BE2C (cell line): ENCODE data around the gene HTRA1.

Experiments
- DNase-seq: peaks from one replicate; pipeline ENCODE4 v3.0.0-alpha.2; 2020
- H3K27me3 ChIP-seq: fragments of 250-450 bp; sonication (Bioruptor Pico); 2 replicates; pipeline ENCODE4 v1.5.1; 2020; ENCODE audit warnings: mild to moderate bottlenecking
- H3K36me3 ChIP-seq: fragments of 250-450 bp; sonication (Bioruptor Pico); 2 replicates; pipeline ENCODE4 v1.5.1; 2020; ENCODE audit warnings: mild to moderate bottlenecking
- H3K4me1 ChIP-seq: fragments of 250-450 bp; sonication (Bioruptor Pico); 2 replicates; pipeline ENCODE4 v1.5.1; 2020
- H3K4me3 ChIP-seq: 2 replicates; pipeline ENCODE4 v1.5.1; 2011; ENCODE audit warnings: low read depth, low read length
- H3K9me3 ChIP-seq: fragments of 250-450 bp; sonication (Bioruptor Pico); 2 replicates; pipeline ENCODE4 v1.5.1; 2020
- CTCF ChIP-seq: IDR thresholded peaks from 2 replicates; pipeline ENCODE4 v1.5.1; 2012; ENCODE audit warnings: mild to moderate bottlenecking, low read depth, low read length

HTRA1 gene

DNA sequence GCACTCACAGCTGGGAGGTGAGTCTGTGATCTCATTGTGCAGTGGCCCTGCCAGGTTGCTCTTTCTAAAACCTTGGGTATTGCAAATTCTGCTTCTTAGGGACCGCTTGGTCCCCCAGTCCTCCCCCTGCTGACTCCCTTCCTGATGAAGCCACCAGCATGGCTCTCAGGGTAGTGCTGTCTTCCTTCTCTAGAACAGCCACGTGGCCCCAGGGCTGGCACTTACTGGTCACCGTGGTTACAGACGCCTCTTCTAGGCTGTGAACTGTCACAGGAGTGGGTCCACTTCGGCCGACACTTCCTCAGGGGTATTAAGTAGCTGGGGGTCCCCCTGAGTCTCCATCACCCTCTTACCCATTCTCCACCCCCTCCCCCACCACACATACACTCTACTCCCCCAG is 2.7 kb upstream of the HTRA1 start:
- Histone ChIP-seq H3K9me3 (no peaks in the 10 kb centered on the region), H3K4me1 (no peaks in the 10 kb centered on the region), H3K36me3 (no peaks in the 10 kb centered on the region), H3K4me3 (no peak overlapping the region), H3K27me3 (peaks cover 55% of the 10 kb centered on the region)
- DNase-seq = peak; percentile 17
- TF ChIP-seq CTCF = no peak

- peaks cover 65% of the 10 kb centered on the region for H3K27me3 ChIP-seq
- TF ChIP-seq CTCF = no peak
These were observed 1.6 kb upstream of the HTRA1 start for GRCh38 chr10:122459561-122460273.

GRCh38 chr10:122460891-122461293 is 461 bp upstream of the HTRA1 start:
- no peaks in the 10 kb centered on the region for H3K36me3 ChIP-seq
- H3K4me1 ChIP-seq = no peaks in the 10 kb centered on the region
- no peaks in the 10 kb centered on the region for H3K9me3 ChIP-seq
- TF ChIP-seq CTCF = no peak
- H3K27me3 ChIP-seq = peaks cover 76% of the 10 kb centered on the region
- DNase-seq = no peak
- H3K4me3 ChIP-seq = no peak overlapping the region

More at GRCh38 chr10:122459561-122460273, 1.6 kb upstream of the HTRA1 start:
- H3K4me1 ChIP-seq = no peaks in the 10 kb centered on the region
- no peaks in the 10 kb centered on the region for H3K9me3 ChIP-seq
- H3K36me3 ChIP-seq = no peaks in the 10 kb centered on the region
- DNase-seq = no peak
- no peak overlapping the region for H3K4me3 ChIP-seq

GRCh38 chr10:122461729-122462532 is 578 bp downstream of the HTRA1 start:
- peak overlapping the region; percentile 31 for H3K4me3 ChIP-seq
- DNase-seq = no peak
- no peak for TF ChIP-seq CTCF

GRCh38 chr10:122462533-122463465 is 1.4 kb downstream of the HTRA1 start:
- peak overlapping the region; percentile 31 for H3K4me3 ChIP-seq
- no peak for TF ChIP-seq CTCF
- DNase-seq = no peak
- H3K36me3 ChIP-seq = no peaks in the 10 kb centered on the region
- H3K27me3 ChIP-seq = peaks cover 82% of the 10 kb centered on the region
- H3K4me1 ChIP-seq = no peaks in the 10 kb centered on the region
- H3K9me3 ChIP-seq = no peaks in the 10 kb centered on the region

More at GRCh38 chr10:122461729-122462532, 578 bp downstream of the HTRA1 start:
- no peaks in the 10 kb centered on the region for H3K36me3 ChIP-seq
- H3K27me3 ChIP-seq = peaks cover 84% of the 10 kb centered on the region
- H3K9me3 ChIP-seq = no peaks in the 10 kb centered on the region
- no peaks in the 10 kb centered on the region for H3K4me1 ChIP-seq
